ENCODE results near the gene ERVV-1. TPM values are rescaled to one million over a fixed set of nuclear protein-coding genes. Genes with fewer than 3 reads are reported as not detected.
"Not testable (repeated sequence)": the region's sequence is repeated elsewhere in the genome, so short reads cannot be mapped to it uniquely, and the experiment has no call there.

Gene ERVV-1, protein sequence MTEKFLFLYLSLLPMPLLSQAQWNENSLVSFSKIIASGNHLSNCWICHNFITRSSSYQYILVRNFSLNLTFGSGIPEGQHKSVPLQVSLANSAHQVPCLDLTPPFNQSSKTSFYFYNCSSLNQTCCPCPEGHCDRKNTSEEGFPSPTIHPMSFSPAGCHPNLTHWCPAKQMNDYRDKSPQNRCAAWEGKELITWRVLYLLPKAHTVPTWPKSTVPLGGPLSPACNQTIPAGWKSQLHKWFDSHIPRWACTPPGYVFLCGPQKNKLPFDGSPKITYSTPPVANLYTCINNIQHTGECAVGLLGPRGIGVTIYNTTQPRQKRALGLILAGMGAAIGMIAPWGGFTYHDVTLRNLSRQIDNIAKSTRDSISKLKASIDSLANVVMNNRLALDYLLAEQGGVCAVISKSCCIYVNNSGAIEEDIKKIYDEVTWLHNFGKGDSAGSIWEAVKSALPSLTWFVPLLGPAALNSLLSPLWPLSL
- not detected for total RNA-seq

- no peak for TF ChIP-seq POLR2A (IDR thresholded peaks at IDR 0.05)
- TF ChIP-seq CTCF (IDR thresholded peaks at IDR 0.05): no peak
- intact Hi-C loops (cut with DNase I): no loop called here
- Histone ChIP-seq H3K4me3 (replicated peaks in 1 of 3) (no peak within 1 kb of the TSS), H3K9me3 (no peaks in the 10 kb centered on the region), H3K27ac (no peak within 1 kb of the TSS), H3K27me3 (no peaks in the 10 kb centered on the region), H3K4me1 (no peaks in the 10 kb centered on the region), H3K36me3 (no peaks in the 10 kb centered on the region)
- 91 to 93% methylated on average over 7 of the region's 7 CpGs for WGBS, 2 donors
- no peak for DNase-seq
These were observed at the start of gene ERVV-1 for GRCh38 chr19:53013621-53014020. Gene ERVV-1, plus strand, starts transcription at chr19:53013921. Its CDS starts 170 bp downstream, at chr19:53014091.

- intact Hi-C loops (cut with DNase I): no loop called here
- no peaks in the 10 kb centered on the region for H3K9me3 ChIP-seq
- no peak overlapping the region for H3K27ac ChIP-seq
- peaks cover 4% of the 10 kb centered on the region in 2 donors for H3K4me1 ChIP-seq
- TF ChIP-seq CTCF (IDR thresholded peaks at IDR 0.05) (no peak), POLR2A (IDR thresholded peaks at IDR 0.05) (no peak)
- no peaks in the 10 kb centered on the region for H3K36me3 ChIP-seq
- no peak for DNase-seq
- H3K4me3 ChIP-seq (replicated peaks in 1 of 3): no peak overlapping the region
- no peaks in the 10 kb centered on the region for H3K27me3 ChIP-seq
- WGBS, 2 donors: 96 to 97% methylated on average over 2 of the region's 2 CpGs
These were observed 45.9 kb upstream of the ERVV-1 start for GRCh38 chr19:52967772-52968171.

DNA sequence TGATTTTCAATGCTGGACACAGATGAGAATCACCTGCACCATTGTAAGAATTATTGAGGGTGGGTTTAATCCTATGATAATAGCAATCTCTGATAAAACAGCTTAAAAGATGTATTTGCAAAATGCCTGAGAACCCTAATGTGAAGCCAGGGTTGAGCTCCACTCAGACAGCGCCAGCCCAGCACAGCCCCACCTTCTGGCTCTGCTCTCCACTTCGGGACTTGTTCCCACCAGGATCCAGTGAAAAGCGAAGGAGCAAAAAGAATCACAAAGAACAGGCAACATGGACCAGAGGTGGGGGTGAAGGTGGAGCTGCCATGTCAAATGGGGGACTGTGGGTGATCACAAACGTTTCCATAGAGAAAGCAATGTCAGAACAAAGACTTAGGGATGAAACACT lies 32.4 kb upstream of the ERVV-1 start:
- intact Hi-C loops (cut with DNase I): no loop called here
- Histone ChIP-seq H3K4me1 (no peaks in the 10 kb centered on the region), H3K27me3 (no peaks in the 10 kb centered on the region), H3K27ac (no peak overlapping the region), H3K9me3 (no peaks in the 10 kb centered on the region), H3K36me3 (peaks cover 5 to 6% of the 10 kb centered on the region in 2 donors), H3K4me3 (replicated peaks in 1 of 3) (no peak overlapping the region)
- DNase-seq: no peak
- 44 to 50% methylated on average over 4 of the region's 4 CpGs for WGBS, 2 donors
- TF ChIP-seq POLR2A (IDR thresholded peaks at IDR 0.05): no peak
- TF ChIP-seq CTCF (IDR thresholded peaks at IDR 0.05): no peak

DNA sequence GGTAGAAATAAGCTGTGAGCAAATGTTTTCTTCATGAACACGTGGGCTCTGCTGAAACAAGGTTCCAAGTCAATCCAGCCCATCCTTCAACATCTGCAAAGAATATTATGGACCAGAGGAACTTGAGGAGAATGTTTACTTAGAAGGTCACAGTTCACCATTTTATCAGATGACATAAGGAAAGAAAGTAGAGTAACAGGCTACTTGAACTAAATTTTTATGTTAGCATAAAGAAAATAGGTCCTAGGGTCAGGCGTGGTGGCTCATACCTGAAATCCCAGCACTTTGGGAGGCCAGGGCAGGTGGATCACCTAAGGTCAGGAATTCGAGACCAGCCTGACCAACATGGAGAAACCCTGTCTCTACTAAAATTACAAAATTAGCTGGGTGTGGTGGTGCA lies 30.6 kb upstream of the ERVV-1 start:
- H3K36me3 ChIP-seq; intact Hi-C loops (cut with DNase I): not testable (repeated sequence)
- WGBS, 2 donors: 82 to 94% methylated on average over 3 of the region's 3 CpGs

GRCh38 chr19:52987221-52987620 lies 26.5 kb upstream of the ERVV-1 start:
- 90 to 96% methylated on average over 4 of the region's 4 CpGs for WGBS, 2 donors
- peaks cover 0 to 4% of the 10 kb centered on the region in 2 donors for H3K4me1 ChIP-seq
- H3K36me3 ChIP-seq: peaks cover 5 to 6% of the 10 kb centered on the region in 2 donors
- H3K9me3 ChIP-seq: no peaks in the 10 kb centered on the region
- no peak overlapping the region for H3K4me3 ChIP-seq (replicated peaks in 1 of 3)
- intact Hi-C loops (cut with DNase I): no loop called here
- no peak for DNase-seq
- H3K27ac ChIP-seq: no peak overlapping the region
- TF ChIP-seq POLR2A (IDR thresholded peaks at IDR 0.05): no peak
- no peak for TF ChIP-seq CTCF (IDR thresholded peaks at IDR 0.05)
- H3K27me3 ChIP-seq: no peaks in the 10 kb centered on the region

More for the DNA sequence above, 30.6 kb upstream of the ERVV-1 start:
- H3K4me3 ChIP-seq (replicated peaks in 1 of 3); H3K27me3 ChIP-seq; H3K27ac ChIP-seq; H3K4me1 ChIP-seq; DNase-seq; H3K9me3 ChIP-seq: not testable (repeated sequence)

Data from thyroid gland (tissue), 4 donors.